GM21576 (cell line): Measurements from ENCODE around the gene P2RY14.

ENCODE experiments used
- ATAC-seq: cut with Tn5 transposase; IDR thresholded peaks from one replicate; pipeline ENCODE4 v1.9.1; 2021; ENCODE audit warnings: mild to moderate bottlenecking, moderate library complexity; ENCODE audit not compliant: unreplicated experiment

Gene P2RY14

DNA sequence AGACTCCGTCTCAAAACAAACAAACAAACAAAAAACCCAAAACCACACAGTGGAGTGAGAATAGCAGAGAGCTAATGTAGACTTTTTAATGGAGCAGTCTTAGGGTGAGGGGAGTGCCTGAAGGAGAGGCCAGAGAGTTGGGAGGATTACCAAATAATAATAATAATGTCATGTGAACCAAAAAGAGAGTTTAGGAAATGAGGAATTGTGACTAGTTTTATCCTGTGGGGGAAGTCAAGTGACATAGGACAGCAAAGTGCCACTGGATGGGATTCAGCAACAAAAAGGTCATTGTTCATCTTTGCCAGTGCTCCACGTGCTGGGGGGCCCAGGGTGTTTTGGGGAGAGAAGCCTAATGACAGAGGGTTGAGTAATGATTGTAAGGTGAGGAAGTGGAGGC lies 25.4 kb upstream of the P2RY14 start:
- no peak for ATAC-seq

- ATAC-seq = no peak
Observed at GRCh38 chr3:151301787-151302186, 23.4 kb upstream of the P2RY14 start.

DNA sequence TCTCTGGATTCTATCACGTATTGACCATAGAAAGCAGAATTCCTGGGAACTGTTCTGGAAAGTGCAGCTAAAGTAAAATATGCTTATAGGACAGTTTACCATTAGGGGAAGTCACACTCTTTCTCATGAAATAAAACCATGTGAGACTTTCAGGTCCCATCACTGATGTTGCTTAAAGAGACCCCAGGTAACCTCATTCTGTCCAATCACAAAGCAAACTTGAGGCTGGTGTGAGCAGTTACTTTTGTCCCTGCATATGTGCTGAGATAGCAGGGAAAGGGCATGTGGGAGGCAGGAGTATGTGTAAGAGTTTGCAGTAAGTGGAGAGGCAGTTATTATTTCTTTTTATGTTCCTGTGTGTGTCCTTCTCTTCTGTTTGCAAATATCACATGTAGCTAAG lies 22.2 kb upstream of the P2RY14 start:
- no peak for ATAC-seq

DNA sequence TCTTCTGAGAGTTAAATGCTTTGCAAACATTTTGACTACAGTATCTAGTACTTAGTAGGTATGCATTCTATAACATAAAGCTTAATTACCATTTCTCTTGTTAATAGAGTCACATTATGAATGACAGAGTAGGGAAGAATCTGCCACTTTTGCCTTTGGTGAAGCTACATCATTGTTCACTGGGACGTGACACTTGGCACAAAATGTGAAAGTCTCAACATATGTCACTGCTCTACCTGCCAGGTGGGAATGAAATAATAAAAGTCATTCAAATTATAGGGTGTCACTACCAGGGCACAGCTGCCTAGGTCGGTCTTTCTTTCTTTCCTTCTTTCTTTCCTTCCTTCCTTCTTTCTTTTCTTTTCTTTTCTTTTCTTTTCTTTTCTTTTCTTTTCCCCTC lies 20.7 kb upstream of the P2RY14 start:
- ATAC-seq = no peak

GRCh38 chr3:151297429-151297828 lies 19.1 kb upstream of the P2RY14 start:
- no peak for ATAC-seq

DNA sequence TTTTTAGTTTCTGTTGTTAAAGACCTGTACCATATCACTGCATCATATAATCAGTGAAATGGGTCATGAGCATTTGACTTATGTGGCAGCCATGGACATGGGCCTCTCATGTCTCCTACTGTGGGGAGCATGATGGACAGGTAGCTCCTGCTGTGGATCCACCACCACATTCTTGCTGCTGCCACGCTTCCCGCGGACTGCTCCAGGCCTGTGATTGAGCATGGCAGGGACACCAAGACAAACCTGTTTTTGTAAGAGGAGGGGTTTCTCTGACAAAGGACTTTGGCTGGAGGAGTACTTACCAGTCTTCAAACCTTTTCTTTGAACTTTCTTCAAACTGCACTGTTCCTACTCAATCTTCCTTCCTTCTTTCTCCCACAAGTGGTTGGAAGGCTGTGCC lies 17.9 kb upstream of the P2RY14 start:
- ATAC-seq = no peak

GRCh38 chr3:151293127-151293526 lies 14.8 kb upstream of the P2RY14 start:
- ATAC-seq = no peak

DNA sequence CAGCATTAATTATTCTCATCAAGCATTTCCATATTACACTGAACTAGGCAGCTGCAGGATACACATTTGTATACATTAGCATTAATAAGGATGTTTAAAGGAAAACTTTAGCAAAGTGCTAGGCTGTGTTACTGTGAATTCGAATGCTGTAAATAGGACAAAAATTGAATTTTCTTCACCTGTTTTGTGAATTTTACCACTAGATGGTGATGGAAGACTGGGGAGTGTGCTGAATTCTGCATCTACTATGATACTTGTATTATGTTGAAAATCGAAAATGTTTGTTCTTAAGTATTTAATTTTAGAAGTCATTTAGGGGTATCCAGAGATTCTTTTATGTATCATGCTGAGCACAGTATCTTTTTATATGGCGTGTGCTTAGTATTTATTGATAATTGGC lies 12.3 kb upstream of the P2RY14 start:
- ATAC-seq = no peak

DNA sequence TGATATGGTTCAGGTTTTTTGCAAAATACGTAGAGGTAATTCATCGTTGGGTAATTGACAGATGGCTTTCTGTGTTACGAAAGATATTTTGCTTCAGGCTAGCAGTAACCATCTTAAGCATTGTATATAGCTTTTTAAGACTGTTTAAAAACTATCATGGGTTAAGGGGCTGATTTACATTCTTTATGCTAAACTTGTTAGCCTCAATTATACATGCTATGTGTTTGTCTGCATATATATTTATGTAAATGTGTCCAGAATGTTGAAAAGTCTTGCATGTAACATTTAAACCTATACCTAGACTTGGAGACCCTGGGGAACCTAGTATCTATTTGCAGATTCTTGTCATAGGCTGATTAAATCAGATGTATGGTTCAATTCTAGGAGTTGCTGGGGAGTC lies 11.1 kb upstream of the P2RY14 start:
- ATAC-seq = no peak

DNA sequence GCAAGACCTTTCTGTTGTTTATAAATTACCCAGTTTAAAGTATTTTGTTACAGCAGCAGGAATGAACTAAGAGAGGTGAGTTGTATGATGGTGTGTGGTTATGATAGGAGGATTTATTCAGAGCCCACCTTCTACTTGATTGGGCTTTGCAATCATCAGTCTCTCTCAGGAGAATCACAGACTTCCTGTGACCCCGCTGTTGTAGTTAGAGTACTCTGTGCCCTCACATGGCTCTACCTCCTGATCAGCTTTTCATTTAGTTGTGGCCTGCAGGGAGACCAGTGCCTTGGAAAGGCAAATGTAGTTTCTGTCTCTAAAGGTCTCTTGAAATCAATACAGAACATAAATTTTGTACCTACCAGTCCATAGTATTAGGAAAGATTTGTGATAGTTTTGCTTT lies 7.6 kb upstream of the P2RY14 start:
- ATAC-seq = no peak

GRCh38 chr3:151283907-151284461 lies 5.6 kb upstream of the P2RY14 start:
- ATAC-seq = no peak

- no peak for ATAC-seq
Observed at GRCh38 chr3:151283387-151283786, 5.0 kb upstream of the P2RY14 start.

DNA sequence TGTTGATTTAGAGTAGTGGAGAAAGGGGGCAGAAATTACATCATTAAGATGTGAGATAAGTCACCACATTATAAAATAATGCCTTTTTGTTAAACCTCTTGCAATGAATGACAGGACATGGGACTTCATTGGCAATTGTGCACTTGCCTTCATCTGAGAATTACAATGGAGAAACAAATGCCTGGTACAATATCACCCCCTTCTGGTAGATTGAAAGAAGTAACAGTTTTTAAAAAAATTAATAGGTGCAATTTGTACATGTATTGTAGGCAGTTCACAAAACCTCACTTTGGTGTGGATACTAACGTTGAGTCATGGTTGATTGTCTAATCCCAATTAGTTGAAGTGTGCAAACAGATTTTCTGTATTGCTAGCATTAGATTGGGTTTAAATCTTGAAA lies 4.6 kb upstream of the P2RY14 start:
- ATAC-seq = no peak

GRCh38 chr3:151281671-151282324 lies 3.5 kb upstream of the P2RY14 start:
- ATAC-seq = no peak

GRCh38 chr3:151276687-151277042 lies 1.7 kb downstream of the P2RY14 start:
- ATAC-seq = peak; percentile 56

GRCh38 chr3:151276038-151276686 lies 2.2 kb downstream of the P2RY14 start:
- ATAC-seq = peak; percentile 15

GRCh38 chr3:151275091-151275490 lies 3.3 kb downstream of the P2RY14 start:
- no peak for ATAC-seq

GRCh38 chr3:151269631-151270030 lies 8.7 kb downstream of the P2RY14 start:
- ATAC-seq = no peak

GRCh38 chr3:151268267-151269235 lies 9.8 kb downstream of the P2RY14 start:
- ATAC-seq = peak; percentile 51

GRCh38 chr3:151267066-151267465 lies 11.3 kb downstream of the P2RY14 start:
- ATAC-seq = no peak

- ATAC-seq = peak; percentile 98
Observed at GRCh38 chr3:151265866-151266265, 12.5 kb downstream of the P2RY14 start.
